HL-60 (cell line): ENCODE measurements around the gene PIGZ.

Experiments used
- CTCF ChIP-seq: IDR thresholded peaks from one replicate; pipeline ENCODE4 v1.5.1; 2011; ENCODE audit warnings: low read length, control low read depth, inconsistent platforms; ENCODE audit not compliant: insufficient read depth
- GABPA ChIP-seq: IDR thresholded peaks from 2 replicates; pipeline ENCODE4 v1.6.1; 2012; ENCODE audit warnings: low read depth
- POLR2AphosphoS5 ChIP-seq: IDR thresholded peaks from 2 replicates; pipeline ENCODE4 v1.6.1; 2012; ENCODE audit warnings: low read depth
- REST ChIP-seq: IDR thresholded peaks from 2 replicates; pipeline ENCODE4 v1.6.1; 2012; ENCODE audit warnings: low read depth; ENCODE audit not compliant: insufficient replicate concordance

- TF ChIP-seq CTCF (no peak), GABPA (no peak), POLR2AphosphoS5 (no peak), REST (no peak)
Observed at GRCh38 chr3:197006446-197006845, 37.8 kb upstream of the PIGZ start.
